K562 (cell line): Measurements from ENCODE around the gene BBC3. TPM values are rescaled to one million over a fixed set of nuclear protein-coding genes. Genes with fewer than 3 reads are reported as not detected.
A peak's percentile ranks its signal among the peaks of the same experiment; 100 is the strongest.

Experiments
- ATF7 ChIP-seq: fragments of 450-650 bp; IDR thresholded peaks from 2 replicates; pipeline ENCODE4 v1.7.1; 2014; ENCODE audit warnings: mild to moderate bottlenecking, moderate library complexity
- CTBP1 ChIP-seq: fragments of 450-650 bp; IDR thresholded peaks from 2 replicates; pipeline ENCODE4 v1.6.1; 2016; ENCODE audit warnings: borderline replicate concordance
- DPF2 ChIP-seq: fragments of 450-650 bp; IDR thresholded peaks from 2 replicates; pipeline ENCODE4 v1.6.1; 2016
- EGR1 ChIP-seq: fragments of 450-650 bp; conservative IDR thresholded peaks from 2 replicates; pipeline ENCODE4 v1.6.1; 2017; ENCODE audit warnings: mild to moderate bottlenecking
- ERF ChIP-seq: fragments of 450-650 bp; formaldehyde crosslinking; IDR thresholded peaks from 2 replicates; pipeline ENCODE4 v1.4.0; 2020; ENCODE audit warnings: mild to moderate bottlenecking, mixed read lengths
- FOSL1 ChIP-seq: fragments of 200-800 bp; sonication (Bioruptor generic); conservative IDR thresholded peaks from 2 replicates; pipeline ENCODE4 v1.6.1; 2016; ENCODE audit warnings: missing genetic modification characterization, missing compliant biosample characterization
- GABPB1 ChIP-seq: sonication (generic); formaldehyde crosslinking; IDR thresholded peaks from 2 replicates; pipeline ENCODE4 v1.8.0; 2022; ENCODE audit warnings: mild to moderate bottlenecking, missing genetic modification reagents
- HMG20B ChIP-seq: fragments of 250-450 bp; sonication (Bioruptor Pico); IDR thresholded peaks from 2 replicates; pipeline ENCODE4 v1.5.0; 2021; ENCODE audit warnings: mild to moderate bottlenecking
- KDM2B ChIP-seq: fragments of 250-450 bp; sonication (Bioruptor Pico); IDR thresholded peaks from 2 replicates; pipeline ENCODE4 v1.8.0; 2021; ENCODE audit warnings: mild to moderate bottlenecking, moderate library complexity
- MAFF ChIP-seq: IDR thresholded peaks from 2 replicates; pipeline ENCODE4 v1.6.1; 2012; ENCODE audit warnings: low read length, improper control_type of control experiment
- NCOA6 ChIP-seq: fragments of 450-650 bp; IDR thresholded peaks from 2 replicates; pipeline ENCODE4 v1.6.1; 2017; ENCODE audit warnings: mild to moderate bottlenecking
- POLR2AphosphoS2 ChIP-seq: IDR thresholded peaks from 2 replicates; pipeline ENCODE4 v1.6.1; 2012; ENCODE audit warnings: low read length, improper control_type of control experiment
- SMARCB1 ChIP-seq: IDR thresholded peaks from 2 replicates; pipeline ENCODE4 v1.6.1; 2011; ENCODE audit warnings: improper control_type of control experiment, low read depth; ENCODE audit not compliant: insufficient read length
- SMARCC2 ChIP-seq: fragments of 450-650 bp; IDR thresholded peaks from 2 replicates; pipeline ENCODE4 v1.6.1; 2017; ENCODE audit warnings: antibody characterized with exemption, moderate library complexity, mild to moderate bottlenecking, low read depth
- SNRNP70 ChIP-seq: fragments of 200-400 bp; formaldehyde crosslinking; optimal IDR thresholded peaks from 2 replicates; pipeline ENCODE3; 2017; ENCODE audit warnings: low read depth, low read length
- STAT6 ChIP-seq: sonication (generic); formaldehyde crosslinking; IDR thresholded peaks from 2 replicates; pipeline ENCODE4 v1.8.1; 2023; ENCODE audit warnings: mild to moderate bottlenecking, missing genetic modification reagents
- TAF15 ChIP-seq: fragments of 200-400 bp; formaldehyde crosslinking; IDR thresholded peaks from 2 replicates; pipeline ENCODE4 v1.6.1; 2017; ENCODE audit warnings: mild to moderate bottlenecking, low read depth, low read length, moderate library complexity
- ZBTB26 ChIP-seq: fragments of 450-650 bp; formaldehyde crosslinking; IDR thresholded peaks from 2 replicates; pipeline ENCODE4 v1.4.0; 2022; ENCODE audit warnings: missing genetic modification characterization
- ZKSCAN1 ChIP-seq: fragments of 150-350 bp; IDR thresholded peaks from 2 replicates; pipeline ENCODE4 v1.6.1; 2016; ENCODE audit warnings: low read depth, low read length
- ZNF140 ChIP-seq: fragments of 250-450 bp; sonication (Bioruptor Pico); IDR thresholded peaks from 2 replicates; pipeline ENCODE4 v1.8.0; 2021; ENCODE audit warnings: moderate library complexity, mild to moderate bottlenecking, inconsistent platforms
- ZNF224 ChIP-seq: sonication (generic); formaldehyde crosslinking; IDR thresholded peaks from 2 replicates; pipeline ENCODE4 v1.8.0; 2022; ENCODE audit warnings: mild to moderate bottlenecking, missing genetic modification reagents
- ZNF316 ChIP-seq: fragments of 450-650 bp; IDR thresholded peaks from 2 replicates; pipeline ENCODE4 v1.6.1; 2016
- ZNF644 ChIP-seq: fragments of 200-800 bp; sonication (Bioruptor generic); IDR thresholded peaks from 2 replicates; pipeline ENCODE4 v1.6.1; 2016; ENCODE audit warnings: low read depth, missing genetic modification characterization, missing compliant biosample characterization
- ZNF707 ChIP-seq: fragments of 250-450 bp; sonication (Bioruptor Pico); conservative IDR thresholded peaks from 2 replicates; pipeline ENCODE4 v1.8.0; 2022; ENCODE audit warnings: inconsistent platforms, mild to moderate bottlenecking, moderate library complexity
- ZNF75A ChIP-seq: fragments of 450-650 bp; formaldehyde crosslinking; IDR thresholded peaks from 2 replicates; pipeline ENCODE4 v1.4.0; 2020; ENCODE audit warnings: mild to moderate bottlenecking
- polyA plus RNA-seq, 8 experiments: library from polyadenylated mRNA; depleted of rRNA in 4 of 8; stranded (reverse) in 5 of 8; unstranded in 3 of 8; fragments of >200 nt; fragmentation: Nextera tagmentation in 2 of 8; fragmentation: Illumina TruSeq in 1 of 8; extraction: Ambion mirVana in 2 of 8; extraction: Trizol in 1 of 8; gene quantifications; 2 replicates each; pipeline versions ENCODE4 v1.2.1 to v1.2.3, GENCODE V29; 2011 to 2014; ENCODE audit warnings: inconsistent platforms in 1 of 8, missing spikeins in 1 of 8
- total RNA-seq, 7 experiments: library from RNA; depleted of rRNA in 6 of 7; stranded (reverse); fragments of >200 nt in 6 of 7; fragmentation: Illumina TruSeq in 2 of 7; extraction: Trizol in 2 of 7; gene quantifications; 2 replicates each; pipeline versions ENCODE4 v1.2.1 to v1.2.3, GENCODE V29; 2011 to 2021; ENCODE audit warnings: low replicate concordance in 1 of 7
- TF ChIP-seq, protein P1 (sequence below): IDR thresholded peaks from 3 replicates; pipeline ENCODE4 v1.6.1; 2011; ENCODE audit warnings: borderline replicate concordance, mild to moderate bottlenecking; ENCODE audit not compliant: insufficient read length, insufficient read depth

BBC3 gene
- total and polyA plus RNA-seq, 9 of the 15 experiments (the other 6 are each of a cell fraction or from before 2014, with no cell fraction given), result 0.15 to 30.7 (median 4.8) TPM

DNA sequence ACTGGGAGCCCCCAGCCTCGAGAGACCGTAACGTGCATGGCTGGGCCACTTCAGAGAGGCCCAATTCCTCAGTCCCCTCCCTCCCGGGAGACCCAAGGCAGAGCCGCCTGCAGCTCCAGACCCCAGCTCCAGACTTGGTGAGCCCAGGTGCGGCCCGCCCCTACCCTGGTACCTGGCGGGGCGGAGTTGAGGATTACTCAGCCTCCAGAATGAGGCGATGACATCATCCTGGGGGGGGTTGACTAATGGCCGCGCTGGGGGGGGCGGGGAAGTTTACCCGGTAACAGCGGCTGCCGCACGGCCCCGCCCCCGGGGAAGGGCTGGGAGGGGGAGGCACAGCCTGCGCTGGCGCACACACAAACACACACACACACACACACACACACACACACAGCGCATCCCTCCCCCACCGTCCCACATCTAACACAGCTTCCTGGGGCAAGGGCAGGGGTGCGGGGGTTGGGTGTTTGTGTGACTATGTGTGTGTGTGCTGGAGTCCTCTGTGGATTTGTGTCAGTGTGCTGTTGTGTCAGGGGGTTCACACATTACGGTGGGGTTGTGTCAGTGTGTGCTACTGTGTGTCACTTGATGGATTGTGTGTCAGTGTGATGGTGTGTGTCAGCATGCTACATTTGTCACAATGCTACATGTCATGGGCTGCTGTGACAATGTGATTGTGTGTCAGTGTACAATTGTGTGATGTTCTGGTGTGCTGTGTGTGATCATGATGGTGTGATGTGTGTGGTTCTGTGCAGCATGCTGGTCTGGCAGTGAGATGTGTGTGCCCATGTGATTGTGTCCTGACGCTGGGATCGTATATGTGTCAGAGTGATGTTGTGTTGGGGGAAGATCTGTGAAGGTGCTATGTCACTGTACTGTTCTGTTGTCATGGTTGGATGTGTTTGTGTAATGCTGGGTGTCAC, 10.3 kb upstream of the BBC3 start (continued):
- TF ChIP-seq ERF (CRISPR knock-in tag) (no peak), ZNF707 (no peak), GABPB1 (CRISPR knock-in tag) (0 out of 2 replicates have a peak, but pooled peaks have one; percentile 43), ZNF75A (CRISPR knock-in tag) (no peak), SMARCB1 (no peak), DPF2 (peak; percentile 77), ATF7 (peak; percentile 98), MAFF (no peak), ZNF140 (no peak), POLR2AphosphoS2 (no peak), KDM2B (CRISPR knock-in tag) (0 out of 2 replicates have a peak, but pooled peaks have one; percentile 60), ZKSCAN1 (peak; percentile 37; the same call in 1 of the 2 replicates), ZBTB26 (CRISPR knock-in tag) (peak; percentile 58; the same call in 1 of the 2 replicates), TAF15 (no peak), ZNF224 (CRISPR knock-in tag) (no peak), ZNF644 (no peak), NCOA6 (no peak), ZNF316 (peak; percentile 66), SMARCC2 (no peak; the same call in 1 of the 2 replicates), EGR1 (peak; percentile 84), SNRNP70 (no peak), FOSL1 (tag) (peak; percentile 94), STAT6 (CRISPR knock-in tag) (no peak), CTBP1 (peak; percentile 57), HMG20B (no peak)
- TF ChIP-seq, protein P1, sequence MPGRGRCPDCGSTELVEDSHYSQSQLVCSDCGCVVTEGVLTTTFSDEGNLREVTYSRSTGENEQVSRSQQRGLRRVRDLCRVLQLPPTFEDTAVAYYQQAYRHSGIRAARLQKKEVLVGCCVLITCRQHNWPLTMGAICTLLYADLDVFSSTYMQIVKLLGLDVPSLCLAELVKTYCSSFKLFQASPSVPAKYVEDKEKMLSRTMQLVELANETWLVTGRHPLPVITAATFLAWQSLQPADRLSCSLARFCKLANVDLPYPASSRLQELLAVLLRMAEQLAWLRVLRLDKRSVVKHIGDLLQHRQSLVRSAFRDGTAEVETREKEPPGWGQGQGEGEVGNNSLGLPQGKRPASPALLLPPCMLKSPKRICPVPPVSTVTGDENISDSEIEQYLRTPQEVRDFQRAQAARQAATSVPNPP, result no peak
